ENCODE results near the gene KCTD16. TPM values are rescaled to one million over a fixed set of nuclear protein-coding genes. Genes with fewer than 3 reads are reported as not detected.

The KCTD16 gene
- total RNA-seq, 1 experiment from 2014 or later: 0.29 TPM

DNA sequence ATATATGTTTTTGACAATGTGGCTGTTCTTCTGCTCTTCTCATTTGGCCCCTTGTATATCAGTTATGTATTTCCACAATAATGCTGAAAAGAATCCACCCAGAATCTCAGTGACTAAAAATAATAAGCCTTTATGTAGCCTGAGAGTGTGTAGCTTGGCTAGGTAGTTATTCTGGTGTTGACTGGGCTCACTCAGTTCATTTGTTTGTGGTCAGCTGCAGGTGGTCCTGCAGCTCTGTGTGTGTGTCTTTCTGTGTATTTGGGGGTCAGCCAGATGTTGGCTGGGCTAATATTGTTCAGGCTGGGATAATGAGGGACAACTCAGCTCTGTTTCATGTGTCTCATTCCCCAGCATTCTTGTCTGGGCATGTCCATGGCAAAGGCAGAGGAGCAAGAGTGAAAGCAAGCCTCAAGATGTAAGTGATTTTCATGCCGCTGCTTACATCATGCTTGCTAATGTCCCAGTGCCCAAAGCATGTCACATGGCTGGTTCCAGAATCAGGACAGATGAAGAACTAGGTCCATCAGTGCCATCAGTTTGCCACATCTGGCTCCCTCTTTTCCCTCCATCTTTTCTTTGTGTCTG lies 162.8 kb downstream of the KCTD16 start:
- POLR2A ChIA-PET: no interaction called here
- intact Hi-C loops (cut with micrococcal nuclease; ENCODE audit: unreplicated experiment): no loop called here
- Mint-ChIP-seq H3K27ac (ENCODE audit: unreplicated experiment) (no peak overlapping the region), H3K4me3 (ENCODE audit: unreplicated experiment) (no peak overlapping the region), H3K4me1 (ENCODE audit: low read depth, unreplicated experiment) (no peaks in the 10 kb centered on the region), H3K36me3 (ENCODE audit: insufficient read depth, unreplicated experiment) (no peaks in the 10 kb centered on the region), H3K27me3 (ENCODE audit: insufficient read depth, unreplicated experiment) (no peaks in the 10 kb centered on the region), H3K9me3 (ENCODE audit: unreplicated experiment) (no peaks in the 10 kb centered on the region)
- BruUV-seq (replicated peaks): no TSS peak
- DNase-seq: no peak
- no peak overlapping the region for H3K4me3 ChIP-seq (ENCODE audit: low read depth, low read length)
- no peaks in the 10 kb centered on the region for H3K36me3 ChIP-seq (ENCODE audit: control insufficient read depth, insufficient read depth, low read length)
- TF ChIP-seq, protein P1, sequence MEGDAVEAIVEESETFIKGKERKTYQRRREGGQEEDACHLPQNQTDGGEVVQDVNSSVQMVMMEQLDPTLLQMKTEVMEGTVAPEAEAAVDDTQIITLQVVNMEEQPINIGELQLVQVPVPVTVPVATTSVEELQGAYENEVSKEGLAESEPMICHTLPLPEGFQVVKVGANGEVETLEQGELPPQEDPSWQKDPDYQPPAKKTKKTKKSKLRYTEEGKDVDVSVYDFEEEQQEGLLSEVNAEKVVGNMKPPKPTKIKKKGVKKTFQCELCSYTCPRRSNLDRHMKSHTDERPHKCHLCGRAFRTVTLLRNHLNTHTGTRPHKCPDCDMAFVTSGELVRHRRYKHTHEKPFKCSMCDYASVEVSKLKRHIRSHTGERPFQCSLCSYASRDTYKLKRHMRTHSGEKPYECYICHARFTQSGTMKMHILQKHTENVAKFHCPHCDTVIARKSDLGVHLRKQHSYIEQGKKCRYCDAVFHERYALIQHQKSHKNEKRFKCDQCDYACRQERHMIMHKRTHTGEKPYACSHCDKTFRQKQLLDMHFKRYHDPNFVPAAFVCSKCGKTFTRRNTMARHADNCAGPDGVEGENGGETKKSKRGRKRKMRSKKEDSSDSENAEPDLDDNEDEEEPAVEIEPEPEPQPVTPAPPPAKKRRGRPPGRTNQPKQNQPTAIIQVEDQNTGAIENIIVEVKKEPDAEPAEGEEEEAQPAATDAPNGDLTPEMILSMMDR (IDR thresholded peaks at IDR 0.05; ENCODE audit: insufficient read depth in 1 of 2, low read depth in 1 of 2, low read length in 1 of 2, severe bottlenecking in 1 of 2, unreplicated experiment in 1 of 2): no peak
- no peaks in the 10 kb centered on the region for H3K27me3 ChIP-seq (replicated peaks; ENCODE audit: control insufficient read depth, insufficient read depth, low read length)
- H3K9me3 ChIP-seq: no peaks in the 10 kb centered on the region
- CTCF ChIA-PET: no interaction called here
- no peaks in the 10 kb centered on the region for H3K4me1 ChIP-seq

DNA sequence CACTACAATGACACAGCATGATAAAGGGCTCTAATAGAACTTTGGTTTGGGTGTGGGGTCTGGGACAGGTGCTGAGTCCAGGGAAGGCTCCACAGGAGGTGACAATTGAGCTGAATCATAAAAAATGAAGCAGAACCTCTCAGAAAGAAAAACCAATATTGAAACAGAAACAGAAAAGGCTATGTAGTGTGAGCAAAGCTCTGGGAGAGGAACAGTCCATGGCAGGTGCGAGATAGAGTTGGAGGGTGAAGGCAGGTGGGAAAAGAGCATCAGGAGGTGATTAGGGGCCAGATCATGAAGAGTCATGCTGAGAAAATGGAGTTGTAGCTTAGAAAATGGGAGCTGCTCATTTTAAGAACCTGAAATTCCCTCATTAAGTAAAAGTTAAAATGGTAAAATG lies 164.9 kb downstream of the KCTD16 start:
- Mint-ChIP-seq H3K27ac (ENCODE audit: unreplicated experiment) (no peak overlapping the region), H3K4me3 (ENCODE audit: unreplicated experiment) (no peak overlapping the region), H3K9me3 (ENCODE audit: unreplicated experiment) (no peaks in the 10 kb centered on the region), H3K4me1 (ENCODE audit: low read depth, unreplicated experiment) (no peaks in the 10 kb centered on the region), H3K27me3 (ENCODE audit: insufficient read depth, unreplicated experiment) (no peaks in the 10 kb centered on the region), H3K36me3 (ENCODE audit: insufficient read depth, unreplicated experiment) (no peaks in the 10 kb centered on the region)
- Histone ChIP-seq H3K9me3 (no peaks in the 10 kb centered on the region), H3K27me3 (replicated peaks; ENCODE audit: control insufficient read depth, insufficient read depth, low read length) (no peaks in the 10 kb centered on the region), H3K4me3 (ENCODE audit: low read depth, low read length) (no peak overlapping the region), H3K4me1 (no peaks in the 10 kb centered on the region), H3K36me3 (ENCODE audit: control insufficient read depth, insufficient read depth, low read length) (no peaks in the 10 kb centered on the region)
- TF ChIP-seq, protein P1 (IDR thresholded peaks at IDR 0.05; ENCODE audit: insufficient read depth in 1 of 2, low read depth in 1 of 2, low read length in 1 of 2, severe bottlenecking in 1 of 2, unreplicated experiment in 1 of 2): no peak
- ChIA-PET POLR2A (no interaction called here), CTCF (interaction anchor here (0.6 kb wide), 1 partner anchor 1847 kb away, joined by 5 read pairs; no protein-coding TSS in a partner anchor)
- no TSS peak for BruUV-seq (replicated peaks)
- DNase-seq: no peak
- intact Hi-C loops (cut with micrococcal nuclease; ENCODE audit: unreplicated experiment): no loop called here

DNA sequence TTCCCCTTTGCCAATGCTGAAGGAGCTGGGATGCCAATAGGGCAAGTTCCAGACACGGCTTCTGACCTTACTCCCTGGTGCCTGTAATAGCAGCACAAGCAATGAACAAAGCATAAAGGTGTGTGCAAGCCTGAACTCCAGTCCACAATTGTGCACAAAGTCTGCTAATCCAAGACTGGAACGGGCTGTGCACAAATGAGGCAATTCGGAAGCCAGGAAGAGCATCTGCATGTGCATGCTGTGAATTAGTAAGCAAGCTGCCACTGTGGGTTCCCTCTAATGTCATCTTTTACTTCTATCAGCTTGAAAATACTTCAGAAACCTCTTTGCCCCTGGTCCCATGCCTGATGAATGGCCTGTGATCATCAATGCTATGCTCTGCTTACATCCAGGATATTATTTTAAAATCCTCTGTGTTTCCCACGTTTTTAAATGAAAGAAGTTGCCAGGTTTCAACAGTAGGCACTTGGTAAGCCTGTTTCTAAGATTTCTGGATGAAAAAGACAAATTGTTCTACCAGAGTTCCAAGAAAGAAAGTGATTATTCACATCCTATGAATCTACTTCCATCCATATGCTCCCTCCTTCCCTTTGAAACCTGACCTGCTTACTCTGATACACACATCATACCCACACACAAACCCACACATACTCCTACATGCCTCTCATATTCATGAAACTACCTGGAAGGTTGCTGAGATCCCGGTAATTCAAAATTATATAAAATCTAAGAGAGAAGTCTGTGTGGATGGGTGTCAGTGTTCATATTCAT lies 165.7 kb downstream of the KCTD16 start:
- ChIA-PET POLR2A (no interaction called here), CTCF (no interaction called here)
- Mint-ChIP-seq H3K36me3 (ENCODE audit: insufficient read depth, unreplicated experiment) (no peaks in the 10 kb centered on the region), H3K4me1 (ENCODE audit: low read depth, unreplicated experiment) (no peaks in the 10 kb centered on the region), H3K27ac (ENCODE audit: unreplicated experiment) (no peak overlapping the region), H3K4me3 (ENCODE audit: unreplicated experiment) (no peak overlapping the region), H3K27me3 (ENCODE audit: insufficient read depth, unreplicated experiment) (no peaks in the 10 kb centered on the region), H3K9me3 (ENCODE audit: unreplicated experiment) (no peaks in the 10 kb centered on the region)
- TF ChIP-seq, protein P1 (IDR thresholded peaks at IDR 0.05; ENCODE audit: insufficient read depth in 1 of 2, low read depth in 1 of 2, low read length in 1 of 2, severe bottlenecking in 1 of 2, unreplicated experiment in 1 of 2): no peak
- Histone ChIP-seq H3K9me3 (no peaks in the 10 kb centered on the region), H3K4me3 (ENCODE audit: low read depth, low read length) (no peak overlapping the region), H3K36me3 (ENCODE audit: control insufficient read depth, insufficient read depth, low read length) (no peaks in the 10 kb centered on the region), H3K27me3 (replicated peaks; ENCODE audit: control insufficient read depth, insufficient read depth, low read length) (no peaks in the 10 kb centered on the region), H3K4me1 (no peaks in the 10 kb centered on the region)
- intact Hi-C loops (cut with micrococcal nuclease; ENCODE audit: unreplicated experiment): no loop called here
- no TSS peak for BruUV-seq (replicated peaks)
- DNase-seq: no peak
